Measurements from ENCODE around the gene HHAT.

Gene HHAT

GRCh38 chr1:210722410-210723081 lies 393.8 kb downstream of the HHAT start:
- no peak for DNase-seq (ENCODE audit: low read depth)

- no peak for DNase-seq (ENCODE audit: low read depth)
Measured at GRCh38 chr1:210723646-210724045, 394.9 kb downstream of the HHAT start.

GRCh38 chr1:210724768-210725167 lies 396.1 kb downstream of the HHAT start:
- no peak for DNase-seq (ENCODE audit: low read depth)

Measured in activated T-cell treated with anti-CD3 and anti-CD28 coated beads for 24 hours (primary cell).